NCI-H146 treated with DMSO at 0.1 percent for 48 hours (cell line): ENCODE results near the gene DDAH2.

Experiments
- DNase-seq: peaks from one replicate; lab custom pipeline; 2025; ENCODE audit not compliant: unreplicated experiment; lab: John Stamatoyannopoulos, UW

Gene DDAH2

DNA sequence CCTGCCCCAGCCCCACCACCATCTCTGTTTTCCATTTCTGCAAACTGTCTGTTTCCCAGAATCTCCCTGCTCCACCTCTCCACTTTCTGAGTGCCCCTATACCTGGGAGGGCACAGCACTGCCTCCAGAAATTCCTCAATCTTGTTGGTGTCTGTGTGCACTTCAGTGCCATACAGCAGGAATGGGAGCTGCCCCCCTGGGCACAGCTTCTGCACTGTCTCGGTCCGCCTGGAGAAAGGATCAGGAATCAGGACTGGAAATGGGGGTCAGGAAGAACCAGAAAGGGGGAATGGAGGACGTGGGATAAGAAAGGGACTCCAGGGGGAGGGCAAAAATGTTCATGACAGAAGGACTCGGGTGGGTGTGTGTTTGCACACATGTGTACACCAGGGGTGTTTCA, 4.6 kb upstream of the DDAH2 start:
- no peak for DNase-seq

DNA sequence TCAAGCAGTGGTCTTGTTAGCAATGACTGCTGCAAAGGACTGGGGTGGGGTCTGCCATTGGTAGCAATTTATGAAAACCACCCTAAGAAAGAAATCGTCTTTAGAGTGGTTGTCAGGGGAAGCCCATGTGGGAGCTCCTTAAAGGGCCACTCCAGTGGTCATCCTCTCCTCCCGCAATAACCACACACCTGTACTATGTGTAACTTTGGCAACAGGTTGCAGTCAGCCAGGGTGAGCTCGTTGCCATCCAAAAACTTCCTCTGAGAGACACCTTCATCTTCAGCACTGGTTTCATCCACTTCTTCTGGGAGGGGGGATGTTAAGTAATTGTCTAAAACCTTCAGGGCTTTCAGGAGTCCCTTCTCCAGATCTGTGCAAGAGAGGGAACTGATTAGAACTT, 2.9 kb upstream of the DDAH2 start:
- no peak for DNase-seq

DNA sequence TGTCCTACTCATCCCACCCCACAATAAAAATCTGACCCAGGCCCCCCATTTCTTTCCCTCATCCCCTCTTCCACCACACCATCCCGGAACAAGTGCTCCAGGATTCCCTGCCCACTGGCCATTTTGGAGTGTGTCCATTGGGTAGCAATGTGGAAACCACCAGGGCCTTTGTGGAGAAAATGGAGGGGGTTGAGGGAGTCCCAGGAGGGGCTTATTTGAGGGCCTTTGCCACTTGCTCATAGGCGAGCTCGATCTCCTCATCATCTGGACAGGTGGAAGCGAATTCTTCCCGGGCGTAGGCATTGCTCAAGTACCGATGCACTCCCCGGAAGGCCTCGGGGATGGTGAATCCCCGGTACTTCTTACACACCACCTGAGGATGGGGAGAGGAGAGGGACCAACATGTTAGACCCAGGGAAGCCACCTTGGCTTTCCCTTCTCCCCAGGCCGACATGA, 1.6 kb upstream of the DDAH2 start:
- no peak for DNase-seq

DNA sequence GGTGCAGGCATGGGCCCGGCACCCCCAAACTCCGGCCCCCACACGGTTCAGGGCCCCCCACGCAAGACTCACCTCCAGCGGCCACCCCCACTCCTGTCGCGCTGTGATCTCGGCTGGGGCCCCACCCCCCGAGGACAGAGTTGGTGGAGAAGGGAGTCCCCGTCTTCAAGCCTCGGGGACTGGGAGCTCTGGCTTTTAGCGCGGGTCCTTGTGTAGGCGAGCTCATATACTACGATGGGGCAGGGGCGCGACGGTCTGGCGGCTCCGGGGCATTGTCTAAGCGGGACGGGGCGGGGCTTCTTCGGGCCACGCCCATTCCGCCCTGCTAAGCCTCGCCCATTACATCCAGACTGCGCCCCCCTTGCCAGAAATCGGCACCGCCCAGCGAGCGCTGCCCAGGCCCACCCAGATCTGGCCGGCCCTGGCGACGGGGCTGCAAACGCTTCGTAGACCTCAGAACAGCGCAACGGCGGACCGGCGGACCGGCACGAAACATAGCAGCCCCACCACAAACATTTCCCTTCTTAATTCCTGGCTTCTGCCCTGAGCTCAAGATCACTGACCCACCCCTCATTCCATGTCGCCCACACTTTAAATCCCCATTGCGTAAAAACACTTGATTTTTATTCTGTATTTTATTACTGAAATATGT, 1.0 kb upstream of the DDAH2 start:
- no peak for DNase-seq

DNA sequence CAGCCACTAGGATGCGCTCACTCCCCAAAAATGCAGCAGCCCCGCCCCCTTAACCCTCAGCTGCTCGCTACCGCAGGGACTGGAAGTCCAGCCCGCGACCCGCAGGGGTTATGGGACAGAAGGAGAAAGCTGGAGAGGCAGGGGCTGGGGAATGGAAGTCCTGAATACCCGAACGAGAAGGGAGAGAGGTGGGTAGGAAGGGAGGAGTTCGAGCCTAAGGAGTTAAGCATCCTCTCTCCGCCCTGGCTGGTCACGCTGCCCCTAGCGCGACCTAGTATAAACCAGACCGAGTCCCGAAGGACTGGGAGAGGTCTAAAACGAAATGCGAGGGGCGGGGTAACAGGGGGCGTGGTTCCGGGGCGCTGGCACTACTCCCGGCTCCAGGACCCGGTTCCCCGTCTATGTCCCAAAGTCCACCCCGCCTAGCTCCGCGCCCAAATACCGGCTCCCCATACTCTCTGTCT, 448 bp upstream of the DDAH2 start:
- no peak for DNase-seq

DNA sequence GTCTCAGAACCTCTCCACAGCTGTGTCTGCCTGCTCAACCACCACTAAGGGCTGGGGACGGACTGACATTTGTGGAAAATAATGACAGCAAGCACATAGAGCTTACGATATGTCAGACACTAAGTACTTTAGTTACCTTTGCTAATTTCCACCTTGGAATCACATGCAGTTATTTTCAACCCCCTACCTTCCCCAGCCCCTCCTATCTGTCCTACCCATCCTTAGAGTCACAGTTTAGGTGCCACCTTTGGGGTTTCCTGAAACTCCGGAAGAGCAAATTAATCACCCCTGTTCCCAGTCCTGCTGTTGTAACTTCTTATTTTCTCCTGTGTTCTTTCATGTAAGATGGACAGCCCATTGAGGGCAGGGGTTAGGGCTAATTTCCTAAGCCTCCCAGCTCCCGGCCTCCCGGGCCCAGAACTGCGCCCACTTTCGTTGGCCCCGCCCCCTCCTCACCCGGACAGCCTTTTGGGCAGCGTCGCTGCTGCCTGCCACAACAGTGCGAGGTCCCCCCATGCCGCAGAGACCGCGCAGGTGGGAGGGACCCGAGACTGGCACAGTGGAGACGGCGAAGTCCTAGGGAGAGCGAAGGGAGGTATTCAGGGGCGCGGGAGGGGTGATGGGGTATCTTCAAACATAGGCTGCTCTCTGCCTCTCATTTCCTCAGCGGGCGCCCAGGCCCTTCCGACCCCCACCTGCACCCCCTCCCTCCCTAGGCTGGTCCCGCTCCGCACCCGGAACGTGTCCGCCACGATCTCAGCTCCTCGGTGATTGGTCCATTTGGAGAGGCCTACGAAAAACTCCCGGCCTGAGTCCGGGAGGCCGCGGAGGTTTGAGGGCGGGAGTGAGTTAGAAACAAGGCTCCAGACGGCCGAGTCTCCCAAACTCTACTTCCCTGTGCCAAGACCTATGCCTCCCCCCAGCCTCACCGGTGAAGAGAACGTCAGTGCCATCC, 1.1 kb downstream of the DDAH2 start:
- DNase-seq: no peak

DNA sequence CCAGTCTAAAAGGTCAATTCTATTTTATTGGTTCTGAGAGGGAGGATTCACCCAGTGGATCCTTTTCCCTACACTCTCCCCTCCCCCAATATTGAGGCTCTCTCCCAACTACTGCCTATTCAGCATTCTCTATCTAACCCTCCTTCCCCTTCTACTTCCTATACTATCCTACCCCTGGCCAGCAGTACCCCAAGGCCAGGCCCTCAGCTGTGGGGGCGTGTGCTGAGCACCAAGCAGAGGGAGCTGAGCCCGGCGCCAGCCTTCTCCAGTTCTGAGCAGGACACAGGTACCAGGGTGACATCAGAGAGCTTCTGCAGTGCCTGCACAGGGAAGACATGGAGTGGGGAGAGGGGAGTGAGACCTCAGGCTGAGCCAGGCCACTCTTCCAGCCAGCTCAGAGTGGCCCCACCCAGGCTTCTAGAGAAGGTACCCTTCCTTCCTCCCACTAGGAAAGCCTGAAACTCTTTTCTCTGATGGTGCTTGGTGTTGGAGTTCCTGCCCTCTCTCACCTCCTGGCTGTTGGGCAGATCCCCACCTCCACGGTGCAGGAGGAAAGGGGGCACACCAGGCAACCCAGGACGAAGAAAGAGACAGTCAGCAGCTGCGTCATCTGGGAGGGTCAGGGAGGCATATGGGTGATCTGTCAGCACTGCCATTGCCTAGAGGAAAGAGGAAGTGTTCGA, 1.9 kb downstream of the DDAH2 start:
- DNase-seq: no peak

DNA sequence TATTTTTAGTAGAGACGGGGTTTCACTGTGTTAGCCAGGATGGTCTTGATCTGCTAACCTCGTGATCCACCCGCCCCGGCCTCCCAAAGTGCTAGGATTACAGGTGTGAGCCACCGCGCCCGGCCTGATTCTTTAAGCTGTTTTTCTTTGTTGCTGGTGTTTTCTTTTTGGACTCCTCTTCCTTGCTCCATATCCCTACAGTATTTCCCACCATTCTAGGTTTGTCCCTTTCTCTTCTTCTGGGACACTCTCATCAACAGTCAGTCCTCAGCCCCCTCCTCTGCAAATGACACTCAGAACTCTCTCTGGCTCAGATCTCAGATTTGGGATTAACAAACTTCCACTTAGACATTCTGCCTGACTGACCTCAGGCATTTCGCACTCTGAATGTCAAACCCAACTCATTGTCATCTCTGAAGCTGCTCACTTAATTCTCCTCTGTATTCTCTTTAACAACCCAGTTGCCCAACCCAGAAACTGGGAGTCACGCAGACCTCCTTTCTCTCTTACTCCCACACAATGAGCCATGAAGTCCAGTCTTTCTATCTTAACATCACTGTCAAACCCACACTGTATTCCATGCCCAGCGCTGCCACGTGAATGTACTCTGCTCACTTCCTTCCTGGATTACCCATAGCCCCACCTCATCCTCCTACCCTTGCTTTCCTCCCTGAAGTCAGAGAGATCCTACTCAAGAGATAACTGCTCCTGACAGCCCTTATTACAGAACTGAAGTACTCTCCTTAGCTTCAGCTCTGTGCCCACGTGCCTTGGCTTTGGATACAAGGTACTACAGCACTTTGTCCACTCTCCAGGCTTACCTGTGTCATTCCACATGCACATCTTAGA, 3.4 kb downstream of the DDAH2 start:
- DNase-seq: no peak

DNA sequence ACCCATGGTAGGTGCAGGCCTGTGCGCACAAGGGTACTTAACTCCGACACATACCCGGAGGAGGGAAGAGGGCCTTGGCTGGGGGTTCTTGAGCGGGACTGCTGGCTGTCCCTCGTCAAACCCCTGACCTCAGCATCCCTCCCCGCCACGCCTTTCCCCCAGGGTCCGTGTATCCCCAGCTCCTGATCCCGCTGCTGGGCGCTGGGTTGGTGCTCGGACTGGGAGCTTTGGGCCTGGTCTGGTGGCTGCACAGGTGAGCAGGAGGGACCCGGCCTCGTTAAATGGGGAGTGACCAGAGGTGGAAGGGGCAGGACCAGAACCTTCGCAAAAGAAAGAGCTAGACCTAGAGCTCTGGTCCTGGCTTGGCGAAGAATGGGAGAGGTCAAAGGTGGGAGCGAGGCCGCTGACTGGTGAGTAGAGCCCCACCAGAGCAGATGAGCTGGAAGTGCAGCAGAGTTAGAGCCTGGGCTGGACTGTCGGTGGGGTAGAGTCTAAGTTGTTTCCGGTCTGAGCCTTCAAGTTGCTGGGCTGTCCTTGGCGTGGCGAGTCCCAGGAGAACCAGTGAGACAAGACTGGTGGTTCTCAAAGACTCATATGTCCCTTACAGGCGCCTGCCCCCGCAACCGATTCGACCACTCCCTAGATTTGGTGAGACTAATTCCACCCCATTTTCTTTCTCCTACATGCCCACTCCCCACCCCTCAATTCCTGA, 5.0 kb downstream of the DDAH2 start:
- DNase-seq: no peak

DNA sequence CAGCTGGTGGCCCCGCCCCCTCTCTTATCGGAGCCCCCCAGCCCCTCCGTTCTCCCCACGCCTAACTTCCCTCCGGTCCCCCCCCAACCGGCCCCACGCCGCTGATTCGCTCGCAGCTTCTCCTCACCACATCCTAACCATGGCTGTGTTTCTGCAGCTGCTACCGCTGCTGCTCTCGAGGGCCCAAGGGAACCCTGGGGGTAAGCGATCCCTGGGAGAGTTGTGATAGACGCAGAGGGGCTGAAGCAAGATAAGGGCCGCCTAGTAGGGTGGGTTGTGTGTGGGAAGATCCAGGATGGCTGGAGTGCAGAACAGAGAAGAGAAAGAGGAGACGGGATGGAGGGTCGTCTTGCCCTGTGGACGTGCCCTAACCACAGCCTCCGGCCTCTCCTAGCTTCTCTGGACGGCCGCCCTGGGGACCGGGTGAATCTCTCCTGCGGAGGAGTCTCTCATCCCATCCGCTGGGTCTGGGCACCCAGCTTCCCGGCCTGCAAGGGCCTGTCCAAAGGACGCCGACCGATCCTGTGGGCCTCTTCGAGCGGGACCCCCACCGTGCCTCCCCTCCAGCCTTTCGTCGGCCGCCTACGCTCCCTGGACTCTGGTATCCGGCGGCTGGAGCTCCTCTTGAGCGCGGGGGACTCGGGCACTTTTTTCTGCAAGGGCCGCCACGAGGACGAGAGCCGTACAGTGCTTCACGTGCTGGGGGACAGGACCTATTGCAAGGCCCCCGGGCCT, 5.7 kb downstream of the DDAH2 start, which contains the start of gene MPIG6B:
TSS of gene MPIG6B (plus strand) at position 129 of the 735 bp plus-strand sequence. CDS start at position 140, 11 bp downstream.
- DNase-seq: no peak

DNA sequence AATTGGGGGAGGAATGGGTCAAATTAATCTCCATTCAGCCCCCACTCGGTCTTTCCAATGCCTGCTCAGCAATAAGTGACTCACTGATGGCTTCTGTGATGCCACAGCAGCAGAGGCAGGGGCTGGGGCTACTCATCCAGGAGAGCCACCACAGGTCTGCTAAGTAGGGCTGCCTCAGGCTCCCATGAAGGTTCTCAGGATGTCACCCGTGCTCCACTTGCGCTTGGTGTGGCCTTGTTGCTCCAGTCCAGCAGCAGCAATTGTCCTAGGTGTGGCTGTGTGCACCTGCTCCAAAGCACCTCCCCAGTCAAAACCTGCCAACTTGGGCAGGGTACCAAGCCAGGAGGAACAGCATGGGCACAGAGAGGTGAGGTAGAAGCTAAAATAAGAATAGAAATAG, 6.9 kb downstream of the DDAH2 start:
- no peak for DNase-seq

DNA sequence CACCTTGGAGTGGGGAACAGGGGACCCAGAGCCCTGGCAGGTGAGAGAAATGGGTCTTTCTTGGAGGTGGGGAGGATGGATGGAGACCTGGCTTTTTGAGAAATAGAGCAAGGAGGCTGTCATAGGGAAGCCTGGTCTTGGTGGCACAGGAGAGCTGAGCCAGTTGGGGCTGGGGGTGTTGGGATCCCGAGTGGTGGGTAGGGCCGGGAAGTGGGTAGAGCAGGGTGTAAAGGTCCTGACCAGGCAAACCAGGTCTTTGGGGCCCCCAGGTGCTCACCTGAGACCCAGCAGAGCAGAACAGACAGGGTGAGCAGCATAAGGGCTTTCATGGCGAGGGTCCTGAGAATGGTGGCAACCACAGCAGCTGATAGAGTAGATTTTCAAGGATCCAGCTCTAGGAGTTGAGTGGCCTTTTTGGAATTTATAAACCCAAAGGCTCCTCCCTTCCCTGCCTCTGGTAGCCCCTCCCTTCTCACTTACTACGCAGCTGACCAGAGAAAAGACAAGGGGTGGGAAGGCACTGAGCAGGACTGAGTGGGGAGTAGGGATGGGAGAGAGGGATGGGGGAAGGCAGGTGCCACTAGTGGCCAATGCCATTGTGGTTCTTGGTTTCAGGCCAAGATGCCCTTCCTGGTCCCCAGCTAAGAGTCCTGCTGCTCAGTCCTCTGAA, 7.6 kb downstream of the DDAH2 start, which contains the start of gene LY6G6C:
TSS of gene LY6G6C (minus strand) at position 396 of the 670 bp plus-strand sequence. CDS start at position 329, 67 bp downstream.
- no peak for DNase-seq

DNA sequence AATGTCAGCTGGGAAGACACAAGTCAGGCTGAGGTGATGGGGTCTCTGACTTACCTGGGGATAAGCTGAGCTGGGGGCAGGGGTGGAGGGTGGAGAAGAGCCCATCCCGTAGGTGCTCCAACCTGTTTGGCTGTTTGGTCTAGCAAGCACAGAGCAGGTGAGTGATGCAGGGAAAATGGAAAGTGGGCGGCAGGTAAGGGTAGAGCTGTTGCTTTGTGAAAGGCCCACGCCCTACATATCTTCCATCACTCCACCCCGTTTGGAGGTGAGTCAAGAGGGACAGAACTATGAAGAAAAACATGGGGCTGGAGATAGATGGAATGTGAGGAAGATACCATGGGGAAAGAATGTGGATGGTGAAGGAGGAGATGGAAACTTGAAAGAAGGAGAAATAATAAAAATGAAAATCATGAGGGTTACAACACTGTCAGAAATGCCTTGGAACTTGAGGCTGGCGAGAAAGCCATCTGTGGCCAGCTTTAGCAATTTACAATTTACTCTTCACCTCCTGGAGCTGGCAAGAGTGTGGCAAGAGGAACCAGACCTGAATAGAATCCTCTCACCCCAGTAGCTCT, 8.8 kb downstream of the DDAH2 start:
- DNase-seq: no peak

DNA sequence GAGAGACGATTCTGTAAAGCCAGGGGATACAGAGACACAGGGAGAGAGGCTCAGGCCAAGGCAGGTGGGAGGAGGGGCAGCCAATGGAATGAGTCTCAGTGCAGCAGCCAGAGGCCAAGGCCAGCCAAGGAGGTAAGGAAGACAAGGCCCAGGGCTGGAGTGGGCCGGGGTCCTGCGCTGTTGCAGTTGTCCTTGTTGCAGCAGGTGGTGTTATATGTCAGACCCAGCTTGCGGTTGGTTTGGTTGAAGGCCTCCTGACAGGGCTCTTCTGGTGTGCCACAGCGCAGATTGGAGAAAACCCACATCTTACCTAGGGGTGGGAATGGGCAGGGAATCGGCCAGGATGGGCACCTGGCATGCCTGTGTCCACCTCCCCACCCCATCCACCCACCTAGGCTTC, 10.1 kb downstream of the DDAH2 start:
- DNase-seq: no peak

DNA sequence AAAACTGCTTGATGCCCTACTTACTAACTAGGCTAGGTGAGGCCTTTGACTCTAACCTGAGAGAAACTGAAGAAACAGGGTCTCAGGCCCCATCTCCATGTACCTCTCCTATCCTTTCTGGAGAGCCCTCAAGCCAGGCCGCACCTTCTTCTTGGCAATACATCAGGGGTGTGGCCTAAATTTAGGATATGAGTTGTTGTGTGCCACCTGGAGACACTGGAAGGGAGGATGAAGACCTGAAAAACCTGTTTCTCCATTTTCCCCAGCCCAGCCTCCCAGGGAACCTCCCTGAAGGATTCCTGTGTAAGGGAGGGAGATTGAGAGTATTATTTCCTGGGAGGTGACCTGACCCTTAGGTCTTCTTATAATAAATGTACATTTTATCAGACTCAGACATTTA, 10.8 kb downstream of the DDAH2 start:
- no peak for DNase-seq

DNA sequence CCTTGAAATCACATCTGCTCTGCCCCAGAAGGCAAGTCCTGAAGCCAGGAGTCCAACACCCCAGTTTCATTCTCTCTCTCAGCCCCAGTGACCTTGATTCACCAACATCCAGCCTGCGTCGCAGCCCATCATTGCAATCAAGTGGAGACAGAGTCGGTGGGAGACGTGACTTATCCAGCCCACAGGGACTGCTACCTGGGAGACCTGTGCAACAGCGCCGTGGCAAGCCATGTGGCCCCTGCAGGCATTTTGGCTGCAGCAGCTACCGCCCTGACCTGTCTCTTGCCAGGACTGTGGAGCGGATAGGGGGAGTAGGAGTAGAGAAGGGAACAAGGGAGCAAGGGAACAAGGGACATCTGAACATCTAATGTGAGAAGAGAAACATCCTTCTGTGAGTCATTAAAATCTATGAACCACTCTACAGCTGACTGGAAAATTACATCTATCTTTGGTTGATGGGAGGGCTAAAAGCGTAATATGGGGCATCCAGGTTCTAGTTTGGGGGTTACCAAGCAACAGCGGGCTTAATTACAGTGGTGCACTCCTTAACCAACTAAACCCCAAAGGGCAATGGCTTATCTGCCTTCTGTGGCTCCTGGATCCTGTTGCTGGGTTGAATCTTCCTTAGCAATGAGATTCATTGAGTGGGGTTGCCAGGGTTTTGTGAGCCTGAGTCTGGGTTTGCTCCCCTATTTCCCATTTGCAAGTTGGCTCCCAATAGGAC, 11.4 kb downstream of the DDAH2 start:
- no peak for DNase-seq
